Fibroblast of skin of left quadriceps (primary cell): Measurements from ENCODE around the gene WNT9A.
"Not testable (repeated sequence)": the region's sequence is repeated elsewhere in the genome, so short reads cannot be mapped to it uniquely, and the experiment has no call there.

Experiments
- DNase-seq, 2 experiments: peaks; one replicate each; pipeline ENCODE4 v3.0.0-alpha.2; 2013; ENCODE audit warnings: low read depth in 2 of 2

The WNT9A gene

GRCh38 chr1:227886503-227886961 lies 61.2 kb downstream of the WNT9A start:
- DNase-seq = no peak

- no peak for DNase-seq
These were observed 61.9 kb downstream of the WNT9A start for GRCh38 chr1:227885648-227886502.

DNA sequence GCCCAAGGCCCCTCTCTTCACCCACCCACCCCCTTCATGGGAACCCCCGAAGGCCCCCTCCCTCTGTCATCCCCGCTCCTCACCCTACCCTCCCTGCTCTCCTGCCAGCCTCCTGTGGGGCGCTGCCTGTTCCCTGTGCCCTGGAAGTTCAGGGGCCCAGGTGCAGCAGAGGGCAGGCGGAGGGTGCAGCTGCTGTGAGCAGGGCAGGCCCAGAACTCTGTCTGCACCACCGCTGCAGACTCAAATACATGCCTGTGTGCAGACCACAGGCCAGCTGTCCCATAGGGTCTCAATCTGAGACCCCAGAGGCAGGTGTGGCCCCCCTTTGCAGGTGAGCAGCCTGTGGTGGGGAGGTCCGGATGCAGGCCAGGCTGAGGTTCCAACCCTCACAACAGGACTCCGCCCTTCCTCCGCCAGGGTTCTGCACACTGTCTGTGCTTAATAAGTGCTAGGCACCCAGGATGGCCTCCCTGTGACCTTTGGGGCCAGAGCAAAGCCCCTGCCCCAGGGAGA lies 62.5 kb downstream of the WNT9A start:
- no peak for DNase-seq

DNA sequence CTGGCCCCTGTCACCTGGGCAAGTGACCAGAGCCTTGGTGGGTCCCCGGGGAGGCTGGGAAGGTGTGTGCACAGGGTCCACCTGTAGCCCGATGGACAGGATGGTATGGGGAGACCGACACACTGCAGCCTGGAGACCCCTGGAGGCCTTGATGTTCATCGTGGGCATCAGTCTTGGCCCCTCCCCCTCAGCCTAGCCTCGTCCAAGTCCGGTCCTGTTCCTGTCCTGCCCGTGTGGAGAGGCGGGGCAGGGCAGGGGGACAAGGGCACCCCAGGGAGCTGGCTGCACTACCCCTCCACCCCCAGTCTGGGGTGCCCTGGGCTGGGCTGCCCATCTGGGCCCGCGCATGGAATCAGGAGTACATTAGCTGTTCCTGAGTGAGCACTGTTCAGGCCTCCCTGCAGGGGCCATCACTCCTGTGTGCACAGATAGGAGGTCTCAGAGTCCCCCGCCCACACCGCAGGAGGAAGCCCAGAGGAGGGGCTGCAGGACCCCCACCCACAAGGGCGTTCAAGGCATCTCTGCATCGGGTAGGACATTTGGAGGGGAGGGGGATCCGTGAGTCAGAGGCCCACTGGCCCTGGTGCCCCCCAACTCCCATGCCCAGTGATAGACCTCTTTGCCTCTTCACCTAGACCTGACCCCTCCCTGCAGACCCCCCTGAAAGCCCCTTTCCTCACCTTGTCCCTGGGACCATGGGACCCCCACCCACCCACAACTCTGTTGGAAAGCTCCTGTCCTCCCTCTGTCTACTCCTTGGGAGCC lies 63.2 kb downstream of the WNT9A start:
- DNase-seq = no peak

DNA sequence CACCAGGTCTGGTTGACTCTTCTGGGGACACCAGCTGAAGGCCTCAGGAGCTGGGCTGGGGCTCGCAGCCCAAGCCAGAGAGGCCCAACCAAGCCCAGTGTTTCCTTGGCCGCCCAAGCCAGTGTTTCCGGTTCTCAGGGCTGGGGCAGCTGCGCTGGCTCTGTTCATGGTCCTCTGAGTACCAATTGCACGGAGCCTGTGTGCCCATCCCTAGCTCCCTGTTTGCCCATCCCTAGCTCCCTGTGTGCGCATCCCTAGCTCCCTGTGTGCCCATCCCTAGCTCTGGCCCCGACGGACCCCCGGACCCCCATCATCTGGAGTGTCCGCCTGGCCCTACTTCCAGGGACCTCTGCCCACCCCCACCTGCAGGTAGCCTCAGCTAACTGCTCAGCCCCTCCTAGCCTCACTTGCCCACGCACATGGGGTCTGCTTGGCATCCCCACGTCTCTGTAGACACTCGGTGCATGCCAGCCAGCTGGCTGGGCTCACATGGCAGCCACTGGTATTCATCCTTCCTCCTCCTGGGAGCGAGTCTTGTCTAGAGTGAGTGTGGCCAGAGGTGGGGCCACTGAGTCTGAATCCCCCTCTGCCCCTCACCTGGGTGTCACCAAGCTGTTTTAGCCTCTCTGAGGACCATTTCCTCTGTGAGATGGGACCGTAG lies 64.0 kb downstream of the WNT9A start:
- DNase-seq = no peak

DNA sequence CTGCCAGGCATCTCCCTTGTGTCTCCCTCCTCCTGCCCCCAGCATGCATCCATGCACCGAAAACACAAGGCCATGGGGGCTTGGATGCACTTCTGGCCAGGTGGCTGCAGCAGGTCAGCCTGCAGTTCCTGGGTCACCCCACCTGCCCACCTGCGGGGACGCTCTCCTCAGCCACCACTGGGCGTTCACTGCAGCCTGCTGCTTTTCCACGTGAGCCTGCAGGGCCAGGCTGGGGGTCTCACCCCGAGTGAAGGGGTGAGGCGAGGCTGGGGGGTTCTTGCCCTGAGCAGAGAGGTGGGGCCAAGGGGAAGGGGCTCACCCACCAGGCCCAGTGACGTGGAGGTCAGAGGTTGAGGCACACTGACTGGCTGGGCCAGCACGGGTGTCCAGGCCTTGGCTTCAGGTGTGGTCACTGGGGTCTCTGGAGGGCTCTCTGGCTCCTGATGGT lies 64.6 kb downstream of the WNT9A start:
- no peak for DNase-seq

- DNase-seq = no peak
These were observed 67.3 kb downstream of the WNT9A start for GRCh38 chr1:227880342-227880924.

GRCh38 chr1:227877810-227878209 lies 69.9 kb downstream of the WNT9A start:
- not testable (repeated sequence) for DNase-seq

DNA sequence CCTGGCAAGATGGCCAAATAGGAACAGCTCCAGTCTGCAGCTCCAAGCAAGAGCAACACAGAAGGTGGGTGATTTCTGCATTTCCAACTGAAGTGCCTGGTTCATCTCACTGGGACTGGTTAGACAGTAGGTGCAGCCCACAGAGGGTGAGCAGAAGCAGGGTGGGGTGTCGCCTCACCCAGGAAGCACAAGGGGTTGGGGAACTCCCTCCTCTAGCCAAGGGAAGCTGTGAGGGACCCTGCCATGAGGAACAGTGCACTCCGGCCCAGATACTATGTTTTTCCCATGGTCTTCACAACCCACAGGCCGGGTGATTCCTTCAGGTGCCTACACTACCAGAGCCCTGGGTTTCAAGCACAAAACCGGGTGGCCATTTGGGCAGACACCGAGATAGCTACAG lies 75.8 kb downstream of the WNT9A start:
- DNase-seq = not testable (repeated sequence)

- DNase-seq = no peak
These were observed 77.4 kb downstream of the WNT9A start for GRCh38 chr1:227870366-227870765.

GRCh38 chr1:227869851-227870305 lies 77.9 kb downstream of the WNT9A start:
- no peak for DNase-seq

DNA sequence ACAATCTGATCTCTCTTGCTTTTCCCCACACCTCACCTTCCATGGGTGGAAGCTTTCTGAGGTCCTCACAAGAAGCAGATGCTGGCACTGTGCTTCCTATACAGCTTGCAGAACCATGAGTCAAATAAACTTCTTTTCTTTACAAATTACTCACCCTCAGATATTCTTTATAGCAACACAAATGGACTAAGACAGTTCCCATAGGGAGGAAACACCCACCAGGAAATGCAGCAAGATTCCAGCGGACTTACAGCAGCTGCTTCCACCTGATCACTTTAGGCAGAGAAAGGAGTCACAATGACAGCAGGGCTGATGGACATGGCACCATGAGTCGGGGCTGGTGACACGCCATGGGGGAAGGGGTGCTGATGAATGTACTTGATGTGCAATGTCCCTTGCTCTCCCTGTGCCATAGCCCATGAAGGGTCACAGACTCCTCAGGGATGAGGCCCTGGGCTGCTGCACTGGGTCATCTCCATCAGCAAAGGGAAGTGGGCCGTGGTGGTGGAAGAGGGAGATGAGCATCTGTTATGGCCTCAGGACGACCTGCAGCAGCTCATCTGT lies 78.4 kb downstream of the WNT9A start:
- DNase-seq = no peak
